K562 (cell line): Measurements from ENCODE around the gene KISS1R. TPM values are rescaled to one million over a fixed set of nuclear protein-coding genes. Genes with fewer than 3 reads are reported as not detected.

Experiments
- CCNT2 ChIP-seq: IDR thresholded peaks from 2 replicates; pipeline ENCODE4 v1.6.1; 2011; ENCODE audit warnings: borderline replicate concordance, low read depth, mild to moderate bottlenecking, moderate library complexity, mixed read lengths, low read length; ENCODE audit not compliant: insufficient read length; ENCODE audit errors: extremely low read depth
- DEAF1 ChIP-seq: fragments of 450-650 bp; formaldehyde crosslinking; IDR thresholded peaks from 2 replicates; pipeline ENCODE4 v1.4.0; 2020; ENCODE audit warnings: mild to moderate bottlenecking, moderate library complexity
- E4F1 ChIP-seq: fragments of 250-450 bp; sonication (Bioruptor Pico); IDR thresholded peaks from 2 replicates; pipeline ENCODE4 v1.5.0; 2021; ENCODE audit warnings: mild to moderate bottlenecking, borderline replicate concordance
- JUN ChIP-seq, 2 experiments: sonication (generic) in 1 of 2; formaldehyde crosslinking in 1 of 2; IDR thresholded peaks; 2 replicates each; pipeline versions ENCODE4 v1.6.1 to v1.8.0; 2012 to 2022; ENCODE audit warnings: borderline replicate concordance in 2 of 2, mild to moderate bottlenecking in 2 of 2, improper control_type of control experiment in 1 of 2, low read depth in 1 of 2, low read length in 1 of 2, missing genetic modification reagents in 1 of 2
- LARP7 ChIP-seq: fragments of 450-650 bp; IDR thresholded peaks from 2 replicates; pipeline ENCODE4 v1.6.1; 2016
- RBBP5 ChIP-seq: fragments of 200-600 bp; sonication (generic); IDR thresholded peaks from 2 replicates; pipeline ENCODE4 v1.6.1; 2012; ENCODE audit warnings: borderline replicate concordance, mild to moderate bottlenecking, low read length, control low read depth, inconsistent platforms; ENCODE audit not compliant: insufficient read depth, poor library complexity, severe bottlenecking
- ZBTB40 ChIP-seq, 2 experiments: fragments of 450-650 bp in 1 of 2; sonication (generic) in 1 of 2; formaldehyde crosslinking in 1 of 2; IDR thresholded peaks; 2 replicates each; pipeline versions ENCODE4 v1.7.1 to v1.9.0; 2016 to 2022; ENCODE audit warnings: inconsistent platforms in 1 of 2, mild to moderate bottlenecking in 1 of 2, missing genetic modification reagents in 1 of 2
- ZC3H11A ChIP-seq: IDR thresholded peaks from 2 replicates; pipeline ENCODE4 v1.6.1; 2012; ENCODE audit warnings: low read depth, low read length, improper control_type of control experiment
- ZFP30 ChIP-seq: fragments of 250-450 bp; sonication (Bioruptor Pico); IDR thresholded peaks from 2 replicates; pipeline ENCODE4 v1.8.0; 2022; ENCODE audit warnings: moderate library complexity, mild to moderate bottlenecking, inconsistent platforms, borderline replicate concordance
- ZNF561 ChIP-seq: fragments of 450-650 bp; formaldehyde crosslinking; conservative IDR thresholded peaks from 2 replicates; pipeline ENCODE4 v1.4.0; 2020; ENCODE audit warnings: mild to moderate bottlenecking, moderate library complexity
- ZNF644 ChIP-seq: fragments of 200-800 bp; sonication (Bioruptor generic); IDR thresholded peaks from 2 replicates; pipeline ENCODE4 v1.6.1; 2016; ENCODE audit warnings: low read depth, missing genetic modification characterization, missing compliant biosample characterization
- polyA plus RNA-seq, 8 experiments: library from polyadenylated mRNA; depleted of rRNA in 4 of 8; stranded (reverse) in 5 of 8; unstranded in 3 of 8; fragments of >200 nt; fragmentation: Nextera tagmentation in 2 of 8; fragmentation: Illumina TruSeq in 1 of 8; extraction: Ambion mirVana in 2 of 8; extraction: Trizol in 1 of 8; gene quantifications; 2 replicates each; pipeline versions ENCODE4 v1.2.1 to v1.2.3, GENCODE V29; 2011 to 2014; ENCODE audit warnings: inconsistent platforms in 1 of 8, missing spikeins in 1 of 8
- total RNA-seq, 7 experiments: library from RNA; depleted of rRNA in 6 of 7; stranded (reverse); fragments of >200 nt in 6 of 7; fragmentation: Illumina TruSeq in 2 of 7; extraction: Trizol in 2 of 7; gene quantifications; 2 replicates each; pipeline versions ENCODE4 v1.2.1 to v1.2.3, GENCODE V29; 2011 to 2021; ENCODE audit warnings: low replicate concordance in 1 of 7

Gene KISS1R
- total and polyA plus RNA-seq, 9 of the 15 experiments (the other 6 are each of a cell fraction or from before 2014, with no cell fraction given), result 0.37 to 39.4 (median 2.0) TPM

GRCh38 chr19:925526-926322 lies 8.6 kb downstream of the KISS1R start, which contains the start of gene ARID3A (continued):
- TF ChIP-seq DEAF1 (CRISPR knock-in tag), result no peak
- no peak for TF ChIP-seq RBBP5
- no peak for TF ChIP-seq ZBTB40 (IDR thresholded peaks at IDR 0.05)
- TF ChIP-seq ZBTB40 (CRISPR knock-in tag; IDR thresholded peaks at IDR 0.05), result no peak
- TF ChIP-seq ZFP30, result no peak
- TF ChIP-seq ZNF644 (tag), result no peak
- TF ChIP-seq CCNT2, result peak; percentile 65
- TF ChIP-seq ZC3H11A, result no peak
- TF ChIP-seq E4F1, result no peak
- no peak for TF ChIP-seq ZNF561
- TF ChIP-seq LARP7, result no peak
- no peak for TF ChIP-seq JUN (IDR thresholded peaks at IDR 0.05; ENCODE audit: borderline replicate concordance, low read depth, low read length)
- TF ChIP-seq JUN (CRISPR knock-in tag; IDR thresholded peaks at IDR 0.05; ENCODE audit: borderline replicate concordance), result no peak
